SKM-1 treated with dmso at 0.1 percent for 144 hours (cell line): ENCODE data around the gene MYH1.

Experiments used
- DNase-seq: peaks from one replicate; lab custom pipeline; 2025; ENCODE audit not compliant: unreplicated experiment; lab: John Stamatoyannopoulos, UW

Gene MYH1

DNA sequence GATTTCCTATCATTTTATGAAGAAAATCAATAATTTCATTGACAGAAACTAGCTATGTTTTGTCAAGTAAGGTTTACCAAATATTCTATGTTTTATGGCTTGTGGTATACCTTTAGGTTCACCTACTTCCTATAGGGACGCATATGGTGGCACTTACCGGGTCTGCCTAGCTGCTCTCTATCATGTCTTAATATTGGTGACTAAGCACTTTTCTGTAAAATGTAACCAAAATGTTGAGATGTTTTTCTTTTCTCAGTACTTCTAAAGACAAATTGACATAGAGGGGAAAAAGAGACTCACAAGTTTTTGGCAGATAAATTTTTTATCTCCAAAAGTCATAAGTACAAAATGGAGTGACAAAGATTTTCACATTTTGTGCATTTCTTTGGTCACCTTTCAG is 26.3 kb downstream of the MYH1 start:
- no peak for DNase-seq

DNA sequence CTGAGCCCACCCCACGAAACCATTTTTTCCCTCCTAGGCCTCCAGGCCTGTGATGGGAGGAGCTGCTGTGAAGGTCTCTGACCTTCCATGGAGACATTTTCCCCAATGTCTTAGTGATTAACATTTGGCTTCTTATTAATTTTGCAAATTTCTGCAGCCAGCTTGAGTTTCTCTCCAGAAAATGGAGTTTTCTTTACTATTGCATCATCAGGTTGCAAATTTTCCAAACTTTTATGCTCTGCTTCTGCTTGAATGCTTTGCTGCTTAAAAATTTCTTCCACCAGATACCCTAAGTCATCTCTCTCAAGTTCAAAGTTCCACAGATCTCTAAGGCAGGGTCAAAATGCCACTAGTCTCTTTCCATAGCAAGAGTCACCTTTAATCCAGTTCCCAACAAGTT is 36.1 kb downstream of the MYH1 start:
- DNase-seq = no peak

DNA sequence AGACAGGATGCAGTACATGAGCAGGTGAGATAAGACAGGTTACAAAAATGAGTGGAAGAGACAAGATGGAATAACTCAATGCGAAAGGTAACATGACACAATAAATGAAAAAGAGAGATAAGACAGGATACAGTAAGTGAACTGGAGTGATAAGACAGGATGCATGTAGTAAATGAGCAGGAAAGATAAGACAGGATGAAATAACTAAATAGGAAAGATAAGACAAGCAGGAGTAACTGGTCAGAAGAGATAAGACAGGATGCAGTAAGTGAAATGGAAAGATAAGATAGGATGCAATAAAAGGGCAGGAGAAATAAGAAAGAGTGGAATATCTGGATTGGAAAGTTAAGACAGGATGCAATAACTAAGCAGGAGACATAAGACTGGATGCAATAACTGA is 40.6 kb downstream of the MYH1 start:
- no peak for DNase-seq

- DNase-seq = no peak
Observed at GRCh38 chr17:10474536-10474935, 43.8 kb downstream of the MYH1 start.

GRCh38 chr17:10471858-10472257 is 46.5 kb downstream of the MYH1 start:
- no peak for DNase-seq

- DNase-seq = no peak
Observed at GRCh38 chr17:10469459-10469858, 48.9 kb downstream of the MYH1 start, which contains the start of gene MYH4. MYH4 (minus strand) TSS chr17:10469559; CDS start chr17:10466745, 2,814 bp downstream.

DNA sequence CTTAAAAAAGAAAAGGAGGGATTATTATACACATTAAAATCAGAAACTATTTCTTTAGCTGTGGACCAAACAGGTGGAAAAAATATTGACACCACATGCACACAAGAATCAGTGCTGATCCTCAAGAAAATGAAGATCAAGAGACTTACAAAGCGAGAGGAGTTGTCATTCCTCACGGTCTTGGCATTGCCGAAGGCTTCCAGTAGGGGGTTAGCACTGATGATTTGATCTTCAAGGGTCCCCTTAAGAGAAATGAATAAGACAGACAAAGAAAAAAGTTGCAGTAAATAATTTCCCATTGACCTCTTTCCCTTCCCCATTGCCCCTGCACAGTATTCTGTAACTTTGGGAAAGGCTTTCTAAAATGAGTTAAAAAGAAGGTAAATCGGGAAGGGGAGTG is 54.9 kb downstream of the MYH1 start:
- no peak for DNase-seq

DNA sequence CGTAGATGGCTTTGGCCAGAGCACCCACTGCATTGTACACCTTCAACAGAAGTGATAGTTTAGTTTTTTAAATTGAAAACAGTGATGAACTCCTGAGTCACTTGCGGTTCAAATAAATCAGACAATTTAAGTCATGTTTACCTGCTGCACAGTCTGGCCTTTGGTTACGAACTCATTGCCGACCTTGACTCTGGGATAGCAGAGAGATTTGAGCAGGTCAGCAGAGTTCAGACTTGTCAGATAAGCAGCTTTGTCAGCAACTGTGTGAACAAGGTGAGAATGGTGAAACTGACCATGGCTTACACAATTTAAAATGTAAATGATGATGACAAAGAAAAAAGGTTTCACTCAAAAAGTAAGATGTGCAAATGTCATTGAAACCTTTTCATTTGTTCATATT is 58.3 kb downstream of the MYH1 start:
- no peak for DNase-seq

DNA sequence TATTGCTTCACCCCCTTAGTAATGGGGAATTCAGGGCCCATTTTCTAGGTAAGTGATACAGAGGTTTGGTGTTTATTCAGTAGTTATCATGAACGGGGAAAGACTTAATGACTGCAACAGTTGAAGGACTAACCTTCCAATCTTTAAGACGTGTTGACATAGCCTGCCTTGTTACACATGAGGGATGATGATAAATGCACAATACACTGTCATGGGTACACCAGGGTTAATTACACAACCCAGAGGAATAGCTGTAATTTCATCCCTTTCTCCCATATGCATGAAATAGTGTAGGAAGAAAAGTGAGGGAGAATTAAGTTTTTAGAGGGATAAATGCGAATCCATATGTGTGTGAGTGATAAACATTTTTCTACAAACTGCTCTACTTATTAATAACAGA is 59.6 kb downstream of the MYH1 start:
- DNase-seq = no peak

DNA sequence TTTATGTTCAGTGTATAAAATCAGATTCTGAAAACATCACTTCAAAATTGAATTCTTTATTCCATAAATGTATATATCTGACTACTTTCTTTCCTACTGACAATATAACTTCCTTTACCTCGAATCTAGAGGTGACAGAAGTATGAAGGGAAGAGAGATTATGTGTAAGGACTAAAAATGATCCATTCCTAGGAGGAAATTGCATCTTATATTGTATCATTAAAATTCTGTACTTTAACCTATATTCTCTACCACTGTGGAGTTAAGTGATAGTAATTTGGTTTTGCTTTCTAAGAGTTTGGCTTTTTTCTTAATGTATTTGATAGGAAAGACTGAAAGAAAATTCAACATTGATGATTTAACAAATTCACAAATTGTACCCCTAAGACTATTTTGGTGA is 60.4 kb downstream of the MYH1 start:
- DNase-seq = no peak

GRCh38 chr17:10447026-10447931 is 71.1 kb downstream of the MYH1 start:
- no peak for DNase-seq
